Astrocyte of the cerebellum (primary cell): Measurements from ENCODE around the gene CNNM3.

ENCODE experiments used
- DNase-seq: peaks from one replicate; pipeline ENCODE4 v3.0.0-alpha.2; 2011; ENCODE audit warnings: low read depth
- H3K4me3 ChIP-seq: 2 replicates; pipeline ENCODE4 v1.5.1; 2011; ENCODE audit warnings: mild to moderate bottlenecking, low read depth, low read length, moderate library complexity
- in situ Hi-C: cut with HindIII; loops from 2 replicates; pipeline ENCODE4 v1.10.0; 2017; ENCODE audit warnings: low sequenced_read_pairs
- TF ChIP-seq, protein P1 (sequence below): IDR thresholded peaks from 2 replicates; pipeline ENCODE4 v1.5.1; 2012; ENCODE audit warnings: low read length, low read depth, moderate library complexity, mild to moderate bottlenecking; ENCODE audit errors: missing control alignments

The CNNM3 gene

DNA sequence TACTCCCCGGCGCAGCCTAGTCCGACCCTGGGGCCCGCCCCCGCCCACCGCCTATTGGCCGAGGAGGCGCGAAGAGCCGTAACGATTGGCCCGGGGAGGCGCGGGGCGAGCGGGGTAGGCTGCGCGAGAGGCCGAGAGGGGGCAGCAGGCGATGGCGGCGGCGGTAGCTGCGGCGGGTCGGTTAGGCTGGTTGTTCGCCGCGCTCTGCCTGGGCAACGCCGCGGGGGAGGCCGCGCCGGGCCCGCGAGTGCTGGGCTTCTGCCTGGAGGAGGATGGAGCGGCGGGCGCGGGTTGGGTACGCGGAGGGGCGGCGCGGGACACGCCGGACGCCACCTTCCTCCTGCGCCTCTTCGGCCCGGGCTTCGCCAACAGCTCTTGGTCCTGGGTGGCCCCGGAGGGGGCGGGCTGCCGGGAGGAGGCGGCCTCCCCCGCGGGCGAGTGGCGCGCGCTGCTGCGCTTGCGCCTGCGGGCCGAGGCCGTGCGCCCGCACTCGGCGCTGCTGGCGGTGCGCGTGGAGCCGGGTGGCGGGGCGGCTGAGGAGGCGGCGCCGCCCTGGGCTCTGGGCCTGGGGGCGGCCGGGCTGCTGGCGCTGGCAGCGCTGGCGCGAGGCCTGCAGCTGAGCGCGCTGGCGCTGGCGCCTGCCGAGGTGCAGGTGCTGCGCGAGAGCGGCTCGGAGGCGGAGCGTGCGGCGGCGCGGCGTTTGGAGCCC is at the start of gene CNNM3:
CNNM3 (plus strand) TSS at position 142 of the 709 bp plus-strand sequence; CDS start at position 152, 10 bp downstream.
- H3K4me3 ChIP-seq, result peak within 1 kb of the TSS; percentile 58
- TF ChIP-seq, protein P1, sequence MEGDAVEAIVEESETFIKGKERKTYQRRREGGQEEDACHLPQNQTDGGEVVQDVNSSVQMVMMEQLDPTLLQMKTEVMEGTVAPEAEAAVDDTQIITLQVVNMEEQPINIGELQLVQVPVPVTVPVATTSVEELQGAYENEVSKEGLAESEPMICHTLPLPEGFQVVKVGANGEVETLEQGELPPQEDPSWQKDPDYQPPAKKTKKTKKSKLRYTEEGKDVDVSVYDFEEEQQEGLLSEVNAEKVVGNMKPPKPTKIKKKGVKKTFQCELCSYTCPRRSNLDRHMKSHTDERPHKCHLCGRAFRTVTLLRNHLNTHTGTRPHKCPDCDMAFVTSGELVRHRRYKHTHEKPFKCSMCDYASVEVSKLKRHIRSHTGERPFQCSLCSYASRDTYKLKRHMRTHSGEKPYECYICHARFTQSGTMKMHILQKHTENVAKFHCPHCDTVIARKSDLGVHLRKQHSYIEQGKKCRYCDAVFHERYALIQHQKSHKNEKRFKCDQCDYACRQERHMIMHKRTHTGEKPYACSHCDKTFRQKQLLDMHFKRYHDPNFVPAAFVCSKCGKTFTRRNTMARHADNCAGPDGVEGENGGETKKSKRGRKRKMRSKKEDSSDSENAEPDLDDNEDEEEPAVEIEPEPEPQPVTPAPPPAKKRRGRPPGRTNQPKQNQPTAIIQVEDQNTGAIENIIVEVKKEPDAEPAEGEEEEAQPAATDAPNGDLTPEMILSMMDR, result peak; percentile 65
- peak; percentile 70 for DNase-seq
- in situ Hi-C loops, result no loop called here

DNA sequence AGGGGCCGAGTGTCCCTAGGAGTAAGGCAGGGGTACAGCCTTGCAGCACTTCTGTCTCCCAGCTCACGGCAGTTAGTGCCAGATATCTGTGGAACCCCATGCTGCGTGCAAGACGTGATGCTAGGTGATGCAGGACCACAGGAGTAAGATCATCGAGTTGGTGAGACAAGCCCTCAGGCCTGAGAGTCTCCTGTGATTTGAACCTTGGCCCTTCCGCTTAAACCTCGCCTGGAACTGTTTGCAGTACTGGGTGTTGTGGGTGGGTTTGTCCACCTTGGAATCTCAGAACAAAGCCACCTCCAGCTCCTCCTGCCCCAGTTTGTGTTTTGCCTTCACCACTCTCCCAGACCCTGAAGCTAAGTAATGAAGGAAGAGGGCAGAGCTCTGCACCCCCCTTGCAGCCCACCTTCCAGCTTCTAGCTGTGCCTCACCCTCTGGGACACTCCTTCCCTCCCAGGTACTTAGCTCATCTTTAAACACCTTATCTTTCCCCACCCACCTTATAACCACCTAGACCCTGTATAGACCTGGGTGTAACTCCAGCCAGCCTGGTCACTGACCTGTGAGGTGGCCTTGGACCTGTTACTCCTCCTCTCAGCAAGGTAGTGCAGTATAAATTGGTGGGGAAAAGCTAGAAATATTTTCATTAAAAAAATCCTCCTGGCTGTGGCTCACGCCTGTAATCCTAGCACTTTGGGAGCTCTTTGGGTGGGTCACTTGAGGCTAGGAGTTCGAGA is 48.8 kb upstream of the CNNM3 start:
- TF ChIP-seq, protein P1, result no peak
- in situ Hi-C loops, result no loop called here
- H3K4me3 ChIP-seq, result no peak overlapping the region
- DNase-seq, result no peak

DNA sequence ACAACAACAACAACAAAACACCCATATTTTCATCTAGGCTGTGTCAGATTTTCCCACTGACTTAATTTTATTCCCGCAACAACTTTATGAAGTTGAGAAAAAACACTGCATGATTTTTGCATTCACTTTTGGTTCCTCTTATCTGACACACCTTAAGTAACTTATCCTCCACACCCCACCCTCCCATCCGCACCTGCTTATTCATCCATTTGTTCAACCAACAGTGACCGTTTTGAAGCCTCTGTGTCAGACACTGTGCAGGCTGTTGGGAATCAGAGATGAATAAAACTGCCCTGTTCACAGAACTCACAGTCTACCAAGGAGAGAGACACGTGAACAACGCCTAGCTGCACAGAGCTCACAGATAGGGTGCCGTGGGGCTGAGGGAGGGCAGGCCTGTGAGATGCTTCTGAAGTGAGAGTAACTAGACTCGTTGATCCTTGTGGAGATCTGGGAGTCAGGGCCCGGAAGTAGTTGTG is 47.9 kb upstream of the CNNM3 start:
- TF ChIP-seq, protein P1, result no peak
- H3K4me3 ChIP-seq, result no peak overlapping the region
- in situ Hi-C loops, result no loop called here
- no peak for DNase-seq

DNA sequence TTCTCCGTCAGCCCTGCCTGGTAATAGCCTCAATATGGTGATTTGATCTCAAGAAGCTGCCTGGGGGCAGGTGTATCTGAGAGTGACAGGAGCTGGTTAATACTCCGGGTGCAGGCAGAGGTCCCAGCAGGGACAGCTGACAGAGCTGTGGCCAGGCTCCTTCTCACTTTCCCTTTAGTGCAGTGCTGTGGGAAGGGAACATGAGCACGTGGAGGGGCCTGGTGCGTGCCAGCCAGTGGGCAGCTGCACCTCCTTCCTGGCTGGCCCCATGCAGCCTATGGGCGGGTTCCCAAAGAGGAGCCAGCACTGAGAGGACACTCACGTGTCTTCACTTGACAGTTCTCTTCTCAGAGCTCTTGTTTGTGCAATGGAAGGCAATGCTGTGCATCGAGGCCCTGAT is 46.3 kb upstream of the CNNM3 start:
- TF ChIP-seq, protein P1, result no peak
- H3K4me3 ChIP-seq, result no peak overlapping the region
- DNase-seq, result no peak
- in situ Hi-C loops, result no loop called here

DNA sequence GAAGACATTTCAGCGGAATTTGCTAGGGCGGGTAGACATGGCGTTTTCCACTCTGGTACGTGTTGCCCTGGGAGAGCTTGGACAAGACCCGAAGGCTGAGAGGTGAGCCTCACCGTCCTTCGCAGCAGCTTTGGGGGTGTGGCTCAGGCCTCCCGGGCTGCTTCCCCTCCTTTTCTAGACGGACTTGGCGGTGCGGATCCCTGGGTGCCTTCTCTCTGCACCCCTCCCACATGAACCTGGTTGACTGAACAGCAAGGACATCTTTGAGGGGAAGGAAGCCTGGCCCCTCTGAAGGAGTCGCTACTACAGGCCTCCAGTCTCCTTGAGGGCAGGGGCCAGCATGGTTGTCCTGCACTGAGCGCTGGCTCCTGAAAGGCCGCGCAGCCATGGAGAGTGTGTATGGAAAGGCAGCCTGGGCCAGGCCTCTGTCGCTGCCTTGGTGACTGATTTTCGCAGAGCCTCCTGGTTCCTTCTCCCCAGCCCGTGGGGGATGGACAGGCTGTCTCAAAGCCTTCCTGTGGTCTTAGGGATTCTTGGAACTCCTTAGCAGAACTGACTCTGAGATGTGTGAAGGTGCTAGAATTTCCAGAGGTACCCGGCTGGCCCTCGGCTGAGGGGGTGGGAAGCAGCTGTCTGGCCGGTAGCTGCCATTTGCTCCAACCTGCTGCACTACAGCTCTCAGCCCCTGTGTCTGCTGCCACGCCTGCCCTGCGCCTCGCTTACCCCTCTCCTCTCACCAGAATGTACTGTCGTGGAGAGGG is 45.4 kb upstream of the CNNM3 start:
- H3K4me3 ChIP-seq, result no peak overlapping the region
- in situ Hi-C loops, result no loop called here
- TF ChIP-seq, protein P1, result no peak
- no peak for DNase-seq
